ENCODE measurements around the gene CPOX.
"Not testable (repeated sequence)": the region's sequence is repeated elsewhere in the genome, so short reads cannot be mapped to it uniquely, and the experiment has no call there.

The CPOX gene

DNA sequence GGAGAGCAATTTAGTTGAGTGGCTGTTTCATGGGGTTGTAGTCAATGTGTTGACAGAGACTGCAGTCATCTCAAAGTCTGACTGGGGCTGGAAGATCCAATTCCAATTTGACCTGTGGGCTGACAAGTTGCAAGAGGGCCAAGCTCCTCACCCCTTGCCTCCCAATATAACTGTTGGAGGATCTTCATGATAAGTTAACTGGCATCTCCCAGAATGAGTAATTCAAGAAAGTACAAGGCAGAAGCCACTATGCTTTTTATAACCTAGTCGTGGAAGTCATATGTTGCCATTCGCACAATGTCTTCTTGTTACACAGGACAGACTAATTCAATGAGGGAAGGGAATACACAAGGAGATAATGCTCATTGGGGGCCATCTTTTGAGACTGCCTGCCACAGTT is 32.5 kb downstream of the CPOX start:
- H3K27ac ChIP-seq (ENCODE audit: low read length), result no peak overlapping the region
- H3K4me3 ChIP-seq (ENCODE audit: low read depth in 1 of 2, low read length in 2 of 2), result no peak overlapping the region
- no peaks in the 10 kb centered on the region for H3K27me3 ChIP-seq (ENCODE audit: low read depth, low read length)
- no peaks in the 10 kb centered on the region for H3K9me3 ChIP-seq (ENCODE audit: control insufficient read depth in 1 of 2, low read length in 2 of 2)
- H3K4me1 ChIP-seq (ENCODE audit: control insufficient read depth in 1 of 2, insufficient read depth in 2 of 2, low read length in 2 of 2), result no peaks in the 10 kb centered on the region
- no peaks in the 10 kb centered on the region for H3K36me3 ChIP-seq (ENCODE audit: control insufficient read depth in 1 of 2, insufficient read depth in 2 of 2, low read length in 2 of 2)

DNA sequence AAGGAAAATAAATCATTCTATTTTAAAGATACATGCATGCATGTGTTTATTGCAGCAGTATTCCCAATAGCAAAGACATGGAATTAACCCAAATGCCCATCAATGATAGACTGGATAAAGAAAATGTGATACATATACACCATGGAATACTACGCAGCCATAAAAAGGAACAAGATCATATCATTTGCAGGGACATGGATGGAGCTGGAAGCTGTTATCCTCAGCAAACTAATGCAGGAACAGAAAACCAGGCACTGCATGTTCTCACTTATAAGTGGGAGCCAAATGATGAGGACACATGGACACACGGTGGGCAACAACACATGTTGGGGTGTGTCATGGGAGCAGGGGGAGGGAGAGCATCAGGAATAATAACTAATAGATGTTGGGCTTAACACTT is 33.6 kb downstream of the CPOX start:
- not testable (repeated sequence) for H3K36me3 ChIP-seq (ENCODE audit: control insufficient read depth in 1 of 2, insufficient read depth in 2 of 2, low read length in 2 of 2); H3K4me3 ChIP-seq (ENCODE audit: low read depth in 1 of 2, low read length in 2 of 2); H3K27me3 ChIP-seq (ENCODE audit: low read depth, low read length); H3K9me3 ChIP-seq (ENCODE audit: control insufficient read depth in 1 of 2, low read length in 2 of 2); H3K4me1 ChIP-seq (ENCODE audit: control insufficient read depth in 1 of 2, insufficient read depth in 2 of 2, low read length in 2 of 2); H3K27ac ChIP-seq (ENCODE audit: low read length)

DNA sequence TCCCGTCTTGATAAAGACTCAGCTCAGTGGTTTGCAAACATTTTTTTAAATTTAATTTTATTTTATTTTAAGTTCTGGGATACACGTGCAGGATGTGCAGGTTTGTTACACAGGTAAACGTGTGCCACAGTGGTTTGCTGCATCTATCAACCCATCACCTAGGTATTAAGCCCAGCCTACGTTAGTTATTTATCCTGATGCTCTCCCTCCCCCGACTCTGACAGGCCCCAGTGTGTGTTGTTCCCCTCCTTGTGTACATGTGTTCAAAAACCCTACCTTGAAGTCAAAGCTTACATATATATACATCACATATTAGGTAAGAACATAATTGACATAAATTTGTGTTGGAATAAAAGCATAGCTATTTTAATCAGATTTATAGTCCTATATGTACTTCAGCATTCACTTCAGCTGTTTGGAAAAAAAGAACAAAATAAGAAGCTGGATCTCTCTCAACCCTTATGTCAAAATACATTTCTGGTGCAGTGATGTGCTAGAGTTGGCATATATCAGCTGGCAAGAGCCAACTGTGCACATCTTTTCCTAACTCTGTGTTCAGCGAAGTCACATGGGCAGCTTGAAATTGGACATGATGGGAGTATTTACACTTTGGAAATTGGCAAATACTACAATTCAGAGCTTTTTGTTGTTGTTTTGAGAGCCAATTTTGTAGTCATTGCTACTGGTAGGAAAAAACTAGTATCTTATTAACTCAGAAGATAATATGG is 35.1 kb downstream of the CPOX start:
- Histone ChIP-seq H3K27me3 (ENCODE audit: low read depth, low read length) (no peaks in the 10 kb centered on the region), H3K4me1 (ENCODE audit: control insufficient read depth in 1 of 2, insufficient read depth in 2 of 2, low read length in 2 of 2) (peaks cover 0 to 6% of the 10 kb centered on the region in 2 donors), H3K36me3 (ENCODE audit: control insufficient read depth in 1 of 2, insufficient read depth in 2 of 2, low read length in 2 of 2) (no peaks in the 10 kb centered on the region), H3K4me3 (ENCODE audit: low read depth in 1 of 2, low read length in 2 of 2) (no peak overlapping the region), H3K27ac (ENCODE audit: low read length) (no peak overlapping the region), H3K9me3 (ENCODE audit: control insufficient read depth in 1 of 2, low read length in 2 of 2) (no peaks in the 10 kb centered on the region)

DNA sequence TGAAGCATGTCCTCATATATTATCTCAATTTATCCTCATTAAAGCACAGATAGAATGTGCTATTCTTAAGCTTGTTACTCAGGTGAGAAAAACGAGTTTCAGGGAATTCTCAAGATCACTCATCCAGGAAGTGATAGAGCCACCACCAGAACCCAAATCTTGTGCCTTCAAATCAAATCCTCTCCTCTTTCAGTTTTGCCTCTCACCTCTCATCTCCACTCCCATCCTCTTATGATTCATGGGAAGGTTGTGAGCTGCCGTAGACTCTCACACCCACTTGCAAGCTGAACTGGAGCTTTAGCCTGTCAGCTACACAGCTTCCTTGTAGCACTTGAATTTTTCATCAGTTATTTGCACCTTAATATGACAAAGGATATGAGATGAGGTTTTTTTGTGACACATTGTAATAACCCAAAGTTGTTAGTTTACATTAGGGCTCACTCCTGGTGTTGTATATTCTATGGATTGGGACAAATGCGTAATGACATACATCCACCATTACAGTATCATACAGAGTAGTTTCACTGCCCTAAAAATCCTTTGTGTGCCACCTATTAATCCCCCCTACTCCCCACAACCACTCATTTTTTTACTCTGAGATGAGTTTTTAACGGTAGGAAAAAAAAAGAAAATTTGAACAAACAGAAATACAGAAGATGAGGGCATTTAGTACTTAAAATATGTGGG is 35.9 kb downstream of the CPOX start:
- Histone ChIP-seq H3K4me1 (ENCODE audit: control insufficient read depth in 1 of 2, insufficient read depth in 2 of 2, low read length in 2 of 2) (peaks cover 0 to 6% of the 10 kb centered on the region in 2 donors), H3K27ac (ENCODE audit: low read length) (no peak overlapping the region), H3K27me3 (ENCODE audit: low read depth, low read length) (no peaks in the 10 kb centered on the region), H3K9me3 (ENCODE audit: control insufficient read depth in 1 of 2, low read length in 2 of 2) (no peaks in the 10 kb centered on the region), H3K36me3 (ENCODE audit: control insufficient read depth in 1 of 2, insufficient read depth in 2 of 2, low read length in 2 of 2) (no peaks in the 10 kb centered on the region), H3K4me3 (ENCODE audit: low read depth in 1 of 2, low read length in 2 of 2) (no peak overlapping the region)

DNA sequence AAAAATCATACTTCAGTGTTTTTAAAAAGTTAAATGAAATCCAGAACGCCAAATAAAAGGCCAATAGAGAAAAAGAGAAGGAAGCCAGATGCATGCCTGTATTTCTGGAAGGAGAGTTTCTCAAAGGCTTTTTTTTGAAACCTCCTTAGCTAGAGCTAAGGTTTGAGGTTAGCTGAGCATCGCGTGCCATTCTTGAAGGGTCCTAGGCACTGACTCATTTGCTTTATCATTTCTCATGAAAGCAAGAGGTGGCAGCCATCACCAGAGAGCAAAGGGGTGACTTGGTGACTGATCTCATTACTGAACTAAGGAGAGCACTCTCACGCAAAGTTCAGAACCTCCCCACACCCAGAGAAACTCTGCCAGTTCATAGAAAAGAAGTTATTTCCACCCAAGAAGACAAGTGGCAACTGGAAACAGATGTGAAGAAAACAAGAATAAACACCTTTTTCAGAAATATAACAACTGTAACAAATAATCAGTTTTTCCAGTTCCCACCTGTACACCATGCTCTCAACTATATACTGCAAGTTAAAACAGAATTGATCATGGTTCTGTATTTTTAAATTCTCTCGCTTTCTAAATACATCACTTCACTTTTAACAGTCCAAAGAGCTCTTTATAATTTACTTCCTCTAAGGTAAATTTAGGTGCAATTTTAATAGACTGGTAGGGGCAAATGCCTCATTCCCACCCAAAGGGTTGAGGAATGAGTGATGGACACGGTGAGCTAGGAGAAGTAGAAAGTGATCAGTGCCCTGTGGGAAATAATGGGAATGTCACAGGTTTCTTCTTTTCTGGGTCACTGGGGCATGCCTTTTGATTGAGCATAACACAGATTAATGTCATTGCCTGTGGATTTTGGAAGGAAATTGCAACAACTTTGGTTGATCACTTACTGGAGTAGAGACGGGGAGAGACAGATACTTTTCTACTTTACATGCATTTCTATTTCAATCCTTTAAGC is 37.0 kb downstream of the CPOX start:
- Histone ChIP-seq H3K36me3 (ENCODE audit: control insufficient read depth in 1 of 2, insufficient read depth in 2 of 2, low read length in 2 of 2) (no peaks in the 10 kb centered on the region), H3K4me3 (ENCODE audit: low read depth in 1 of 2, low read length in 2 of 2) (no peak overlapping the region), H3K27me3 (ENCODE audit: low read depth, low read length) (no peaks in the 10 kb centered on the region), H3K9me3 (ENCODE audit: control insufficient read depth in 1 of 2, low read length in 2 of 2) (no peaks in the 10 kb centered on the region), H3K27ac (ENCODE audit: low read length) (peak overlapping the region; percentile 45), H3K4me1 (ENCODE audit: control insufficient read depth in 1 of 2, insufficient read depth in 2 of 2, low read length in 2 of 2) (peaks cover 0 to 6% of the 10 kb centered on the region in 2 donors)

DNA sequence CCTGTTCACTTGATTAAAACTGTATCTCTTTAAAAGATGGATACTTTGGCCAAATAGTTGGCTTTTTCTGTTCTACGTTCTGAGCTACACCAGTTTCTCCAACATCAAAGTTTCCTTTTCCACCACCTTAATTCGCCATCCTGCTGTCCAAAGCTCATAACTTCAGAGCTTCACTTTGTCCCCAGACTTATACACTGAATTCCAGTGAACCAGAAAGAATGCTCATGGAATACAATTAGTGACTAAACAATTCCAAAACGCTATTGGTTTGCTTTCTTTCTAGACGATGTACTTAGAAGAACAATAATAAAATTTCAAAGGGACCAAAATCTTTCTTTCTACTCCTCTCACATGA is 38.4 kb downstream of the CPOX start:
- H3K4me1 ChIP-seq (ENCODE audit: control insufficient read depth in 1 of 2, insufficient read depth in 2 of 2, low read length in 2 of 2), result peaks cover 0 to 6% of the 10 kb centered on the region in 2 donors
- H3K36me3 ChIP-seq (ENCODE audit: control insufficient read depth in 1 of 2, insufficient read depth in 2 of 2, low read length in 2 of 2), result no peaks in the 10 kb centered on the region
- no peaks in the 10 kb centered on the region for H3K27me3 ChIP-seq (ENCODE audit: low read depth, low read length)
- H3K27ac ChIP-seq (ENCODE audit: low read length), result peak overlapping the region; percentile 5
- H3K4me3 ChIP-seq (ENCODE audit: low read depth in 1 of 2, low read length in 2 of 2), result no peak overlapping the region
- no peaks in the 10 kb centered on the region for H3K9me3 ChIP-seq (ENCODE audit: control insufficient read depth in 1 of 2, low read length in 2 of 2)

DNA sequence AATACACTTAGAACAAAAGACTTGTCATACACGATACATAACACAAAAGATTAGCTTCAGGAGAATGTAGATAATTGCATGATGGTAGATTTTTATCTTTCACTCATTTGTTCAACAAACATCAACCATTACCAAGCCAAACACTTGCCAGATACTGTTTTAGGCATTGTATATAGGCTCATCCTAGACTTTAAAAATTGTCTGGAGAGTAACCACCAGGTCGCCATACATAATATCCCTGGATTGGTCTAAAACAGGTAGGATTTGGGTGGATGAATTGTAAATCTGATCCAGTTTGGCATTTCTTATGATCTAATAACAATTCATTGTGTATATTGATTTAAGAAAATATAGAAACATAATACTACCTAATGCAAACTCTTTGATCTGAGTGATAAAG is 38.8 kb downstream of the CPOX start:
- Histone ChIP-seq H3K27ac (ENCODE audit: low read length) (peak overlapping the region; percentile 5), H3K9me3 (ENCODE audit: control insufficient read depth in 1 of 2, low read length in 2 of 2) (no peaks in the 10 kb centered on the region), H3K27me3 (ENCODE audit: low read depth, low read length) (no peaks in the 10 kb centered on the region), H3K4me3 (ENCODE audit: low read depth in 1 of 2, low read length in 2 of 2) (no peak overlapping the region), H3K36me3 (ENCODE audit: control insufficient read depth in 1 of 2, insufficient read depth in 2 of 2, low read length in 2 of 2) (no peaks in the 10 kb centered on the region), H3K4me1 (ENCODE audit: control insufficient read depth in 1 of 2, insufficient read depth in 2 of 2, low read length in 2 of 2) (peaks cover 0 to 6% of the 10 kb centered on the region in 2 donors)

DNA sequence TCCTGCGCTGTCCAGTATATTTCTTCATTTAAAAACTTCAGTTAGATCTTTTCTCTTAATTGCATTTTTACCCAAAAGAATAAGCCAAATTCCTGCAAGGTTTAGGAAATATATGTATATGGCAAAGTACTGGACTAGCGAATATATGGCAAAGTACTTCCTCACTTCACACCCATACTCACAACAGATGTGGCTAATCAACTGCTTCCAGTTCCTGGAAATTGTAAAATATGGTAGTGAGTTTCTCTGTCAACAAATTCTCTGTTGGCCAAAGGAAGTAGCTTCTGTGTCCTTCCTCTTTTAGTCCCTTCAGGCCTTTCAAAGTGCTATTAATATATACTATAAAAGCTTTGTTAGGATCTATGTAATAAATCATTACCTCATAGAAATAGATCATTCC is 39.7 kb downstream of the CPOX start:
- Histone ChIP-seq H3K9me3 (ENCODE audit: control insufficient read depth in 1 of 2, low read length in 2 of 2) (no peaks in the 10 kb centered on the region), H3K27ac (ENCODE audit: low read length) (peak overlapping the region; percentile 0), H3K27me3 (ENCODE audit: low read depth, low read length) (no peaks in the 10 kb centered on the region), H3K4me3 (ENCODE audit: low read depth in 1 of 2, low read length in 2 of 2) (no peak overlapping the region), H3K4me1 (ENCODE audit: control insufficient read depth in 1 of 2, insufficient read depth in 2 of 2, low read length in 2 of 2) (peaks cover 0 to 6% of the 10 kb centered on the region in 2 donors), H3K36me3 (ENCODE audit: control insufficient read depth in 1 of 2, insufficient read depth in 2 of 2, low read length in 2 of 2) (no peaks in the 10 kb centered on the region)

DNA sequence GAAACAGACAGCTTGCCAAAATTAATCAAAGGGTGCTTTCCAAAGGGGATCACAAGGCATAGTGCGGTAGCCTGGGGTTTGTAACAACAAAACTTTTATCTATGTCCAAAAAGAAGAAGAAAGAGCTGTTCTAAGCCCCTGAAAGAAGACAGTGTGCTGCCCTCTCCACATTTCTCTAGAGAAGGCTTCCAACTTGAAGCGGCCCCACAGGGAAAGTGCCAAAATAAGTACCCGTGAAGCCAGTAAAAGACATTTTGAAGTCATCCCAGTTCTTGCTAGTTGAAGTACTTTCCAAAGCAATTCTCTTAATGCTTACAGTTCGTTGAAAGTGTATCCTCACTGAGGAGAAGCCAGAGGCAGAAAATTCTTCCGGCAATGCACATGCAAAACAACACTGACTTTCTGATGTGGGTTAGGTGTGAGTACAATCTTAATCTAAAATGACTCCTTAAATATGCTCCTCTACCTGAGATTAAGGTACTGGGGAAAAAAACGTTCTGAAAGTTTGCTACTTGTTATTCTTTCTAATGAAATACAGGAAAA is 40.3 kb downstream of the CPOX start:
- Histone ChIP-seq H3K4me1 (ENCODE audit: control insufficient read depth in 1 of 2, insufficient read depth in 2 of 2, low read length in 2 of 2) (peaks cover 0 to 6% of the 10 kb centered on the region in 2 donors), H3K36me3 (ENCODE audit: control insufficient read depth in 1 of 2, insufficient read depth in 2 of 2, low read length in 2 of 2) (no peaks in the 10 kb centered on the region), H3K27ac (ENCODE audit: low read length) (peak overlapping the region; percentile 0), H3K27me3 (ENCODE audit: low read depth, low read length) (no peaks in the 10 kb centered on the region), H3K9me3 (ENCODE audit: control insufficient read depth in 1 of 2, low read length in 2 of 2) (no peaks in the 10 kb centered on the region), H3K4me3 (ENCODE audit: low read depth in 1 of 2, low read length in 2 of 2) (no peak overlapping the region)

DNA sequence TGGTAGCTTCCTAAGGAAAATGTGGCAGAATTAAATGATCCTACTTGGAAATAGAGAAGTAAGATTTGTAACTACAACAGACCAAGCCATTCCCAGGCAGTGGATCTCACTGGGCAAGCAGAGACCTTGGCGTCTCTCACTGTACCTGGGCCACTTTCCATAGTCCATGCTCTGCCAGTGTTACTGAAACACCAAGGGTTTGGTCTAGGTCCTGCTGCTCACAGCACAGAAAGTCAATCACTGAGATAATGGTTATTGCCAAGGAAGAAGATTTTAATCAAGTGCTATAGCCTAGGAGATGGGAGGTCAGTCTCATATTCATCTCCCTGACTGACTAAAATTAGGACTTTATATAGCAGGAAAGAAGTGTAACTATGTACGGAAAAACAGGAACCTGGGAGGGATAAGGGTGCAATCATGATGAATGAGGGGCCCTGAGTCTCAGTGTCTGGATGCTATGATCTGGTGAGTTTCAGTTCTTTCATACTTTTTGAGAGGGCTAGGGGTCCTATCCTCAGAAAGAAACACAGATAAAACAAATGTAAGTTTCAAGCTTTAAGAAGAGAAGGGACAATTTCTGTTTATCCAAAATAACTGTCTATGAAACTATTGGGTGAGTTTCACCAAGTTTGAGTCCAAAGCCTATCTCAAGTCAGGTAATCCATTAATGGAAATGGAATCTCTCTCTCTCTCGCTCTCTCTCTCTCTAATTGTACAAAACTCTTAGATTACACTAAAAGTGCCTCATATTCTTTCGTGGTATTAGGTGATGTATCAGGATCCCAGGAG is 41.0 kb downstream of the CPOX start:
- Histone ChIP-seq H3K27me3 (ENCODE audit: low read depth, low read length) (no peaks in the 10 kb centered on the region), H3K27ac (ENCODE audit: low read length) (no peak overlapping the region), H3K9me3 (ENCODE audit: control insufficient read depth in 1 of 2, low read length in 2 of 2) (no peaks in the 10 kb centered on the region), H3K4me1 (ENCODE audit: control insufficient read depth in 1 of 2, insufficient read depth in 2 of 2, low read length in 2 of 2) (peaks cover 0 to 6% of the 10 kb centered on the region in 2 donors), H3K36me3 (ENCODE audit: control insufficient read depth in 1 of 2, insufficient read depth in 2 of 2, low read length in 2 of 2) (no peaks in the 10 kb centered on the region), H3K4me3 (ENCODE audit: low read depth in 1 of 2, low read length in 2 of 2) (no peak overlapping the region)

Measured in muscle layer of duodenum (tissue), 2 donors.